Upper lobe of left lung (tissue), 4 donors: Measurements from ENCODE around the gene FUCA2.

Experiments
- EP300 ChIP-seq, 4 donors: sonication (generic); formaldehyde crosslinking; IDR thresholded peaks; one replicate each; pipeline ENCODE4 v1.5.1; 2017; ENCODE audit warnings: antibody characterized with exemption in 4 of 4, control low read depth in 2 of 4
- POLR2A ChIP-seq, 4 donors: fragments of 450-650 bp; IDR thresholded peaks; one replicate each; pipeline ENCODE4 v1.5.1; 2016 to 2017; ENCODE audit warnings: antibody characterized with exemption in 4 of 4, mild to moderate bottlenecking in 2 of 4
- TF ChIP-seq, protein P1 (sequence below), 6 experiments: fragments of 450-650 bp in 4 of 6; fragments of 200-600 bp in 2 of 6; sonication (generic) in 2 of 6; IDR thresholded peaks; one replicate each; pipeline ENCODE4 v1.5.1; 2016 to 2019; ENCODE audit warnings: antibody characterized with exemption in 6 of 6

DNA sequence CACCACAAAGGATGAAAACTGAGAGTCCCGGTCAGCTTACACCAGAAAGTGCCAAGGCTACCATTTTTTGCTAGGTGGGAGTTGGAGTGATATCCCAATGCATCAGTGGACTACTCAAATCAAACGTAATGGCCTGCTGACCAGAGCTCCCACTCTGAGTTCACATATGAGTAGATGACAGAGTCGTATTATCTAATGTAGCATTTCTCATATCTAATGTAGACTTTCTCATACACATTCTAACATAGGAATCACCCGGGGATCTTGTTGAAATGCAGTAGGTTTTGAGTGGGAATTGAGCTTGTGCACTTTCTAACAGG, 38.4 kb upstream of the FUCA2 start:
- TF ChIP-seq POLR2A (IDR thresholded peaks at IDR 0.05) = no peak
- TF ChIP-seq, protein P1, sequence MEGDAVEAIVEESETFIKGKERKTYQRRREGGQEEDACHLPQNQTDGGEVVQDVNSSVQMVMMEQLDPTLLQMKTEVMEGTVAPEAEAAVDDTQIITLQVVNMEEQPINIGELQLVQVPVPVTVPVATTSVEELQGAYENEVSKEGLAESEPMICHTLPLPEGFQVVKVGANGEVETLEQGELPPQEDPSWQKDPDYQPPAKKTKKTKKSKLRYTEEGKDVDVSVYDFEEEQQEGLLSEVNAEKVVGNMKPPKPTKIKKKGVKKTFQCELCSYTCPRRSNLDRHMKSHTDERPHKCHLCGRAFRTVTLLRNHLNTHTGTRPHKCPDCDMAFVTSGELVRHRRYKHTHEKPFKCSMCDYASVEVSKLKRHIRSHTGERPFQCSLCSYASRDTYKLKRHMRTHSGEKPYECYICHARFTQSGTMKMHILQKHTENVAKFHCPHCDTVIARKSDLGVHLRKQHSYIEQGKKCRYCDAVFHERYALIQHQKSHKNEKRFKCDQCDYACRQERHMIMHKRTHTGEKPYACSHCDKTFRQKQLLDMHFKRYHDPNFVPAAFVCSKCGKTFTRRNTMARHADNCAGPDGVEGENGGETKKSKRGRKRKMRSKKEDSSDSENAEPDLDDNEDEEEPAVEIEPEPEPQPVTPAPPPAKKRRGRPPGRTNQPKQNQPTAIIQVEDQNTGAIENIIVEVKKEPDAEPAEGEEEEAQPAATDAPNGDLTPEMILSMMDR (IDR thresholded peaks at IDR 0.05) = no peak
- no peak for TF ChIP-seq EP300 (IDR thresholded peaks at IDR 0.05)
